Psoas muscle (tissue), 8 donors: ENCODE measurements around the gene DNM3. TPM values are rescaled to one million over a fixed set of nuclear protein-coding genes. Genes with fewer than 3 reads are reported as not detected.

Experiments
- ATAC-seq, 4 donors: fragments of 200-7000 bp; cut with Tn5 transposase; one replicate each; pipeline ENCODE4 v1.9.1; 2020; ENCODE audit warnings: moderate library complexity in 3 of 4, mild to moderate bottlenecking in 2 of 4
- DNase-seq, 2 donors: peaks; one replicate each; pipeline ENCODE4 v3.0.0-alpha.2; 2020
- H3K27ac ChIP-seq: fragments of 200-600 bp; one replicate; pipeline ENCODE4 v1.8.0; 2022
- H3K27me3 ChIP-seq, 3 donors: fragments of 200-600 bp in 1 of 3; one replicate each; pipeline versions ENCODE4 v1.6.1 to v1.8.0; 2013 to 2022; ENCODE audit warnings: low read length in 2 of 3, mild to moderate bottlenecking in 2 of 3, moderate library complexity in 1 of 3; ENCODE audit not compliant: insufficient read depth in 3 of 3
- H3K36me3 ChIP-seq, 2 donors: fragments of 200-600 bp in 1 of 2; one replicate each; pipeline versions ENCODE4 v1.6.1 to v1.8.0; 2013 to 2022; ENCODE audit warnings: low read depth in 1 of 2, mild to moderate bottlenecking in 1 of 2, moderate library complexity in 1 of 2; ENCODE audit not compliant: insufficient read depth in 1 of 2
- H3K4me1 ChIP-seq: fragments of 200-600 bp; one replicate; pipeline ENCODE4 v1.8.0; 2022
- H3K4me3 ChIP-seq: fragments of 200-600 bp; one replicate; pipeline ENCODE4 v1.8.0; 2022; ENCODE audit warnings: mild to moderate bottlenecking
- H3K9me3 ChIP-seq: fragments of 200-600 bp; one replicate; pipeline ENCODE4 v1.8.0; 2022
- CTCF ChIP-seq: fragments of 200-600 bp; IDR thresholded peaks from one replicate; pipeline ENCODE4 v1.8.0; 2022; ENCODE audit warnings: antibody characterized with exemption
- WGBS, 3 donors: extraction: QIAGEN DNeasy Blood & Tissue Kit; methylation state at CpG; one replicate each; pipeline versions ENCODE4 v1.1.6 to v1.1.7; 2013; 5-methylcytosine and 5-hydroxymethylcytosine counted together
- intact Hi-C, 2 donors: fragments of 100-400 bp; cut with DNase I; formaldehyde crosslinking; loops; one replicate each; pipeline versions ENCODE4 v1.11.0 to v1.14.2; 2022
- polyA plus RNA-seq, 3 donors: library from polyadenylated mRNA; stranded (reverse); fragments of 200-250 nt; gene quantifications; one replicate each; pipeline ENCODE4 v1.2.3, GENCODE V29; 2013
- total RNA-seq, 4 donors: library from RNA; stranded (reverse); fragmentation: NEBNext Ultra II Directional in 2 of 4; extraction: Animal tissue kit (Norgen Biotek cat#: 25700) in 2 of 4; gene quantifications; one replicate each; pipeline versions ENCODE4 v1.2.1 to v1.2.4, GENCODE V29; 2021 to 2023
- donor health status: healthy with polysubstance abuse.
- donor health status: DM: no; HTN: no; CAD: no; lungs with moderate emphysema.
- donor health status: Bipolar disorder and iron deficiency.
- donor health status: healthy.
- donor health status: DM: yes; HTN: yes; CAD: no.
- donor health status: DM: no; HTN: no; CAD: no.
- donor health status: DM: no; HTN: no; CAD: no.
- donor health status: DM: yes; HTN: yes; CAD: no.

DNM3 gene
- total and polyA plus RNA-seq, 7 donors: 0.31 to 1.0 (median 0.77) TPM

GRCh38 chr1:172380441-172381244 is 539.3 kb downstream of the DNM3 start:
- Histone ChIP-seq H3K4me1 (no peaks in the 10 kb centered on the region), H3K36me3 (no peaks in the 10 kb centered on the region), H3K27ac (no peak overlapping the region), H3K9me3 (no peaks in the 10 kb centered on the region), H3K27me3 (no peaks in the 10 kb centered on the region), H3K4me3 (no peak overlapping the region)
- no peak for TF ChIP-seq CTCF
- DNase-seq: no peak
- intact Hi-C loops: no loop called here
- 60 to 67% (median 62%) methylated on average over 6 of the region's 6 CpGs for WGBS, 3 donors
- ATAC-seq: no peak

- intact Hi-C loops: no loop called here
- H3K36me3 ChIP-seq: no peaks in the 10 kb centered on the region
- ATAC-seq (no peak), DNase-seq (no peak)
- no peak overlapping the region for H3K27ac ChIP-seq
- H3K27me3 ChIP-seq: no peaks in the 10 kb centered on the region
- WGBS, 3 donors: 76 to 81% (median 76%) methylated on average over 2 of the region's 2 CpGs
- H3K9me3 ChIP-seq: no peaks in the 10 kb centered on the region
- TF ChIP-seq CTCF: no peak
- no peak overlapping the region for H3K4me3 ChIP-seq
- no peaks in the 10 kb centered on the region for H3K4me1 ChIP-seq
These were observed 540.6 kb downstream of the DNM3 start for GRCh38 chr1:172381946-172382345.

GRCh38 chr1:172382406-172382805 is 541.1 kb downstream of the DNM3 start:
- no peak for DNase-seq
- intact Hi-C loops: no loop called here
- Histone ChIP-seq H3K36me3 (no peaks in the 10 kb centered on the region), H3K4me3 (no peak overlapping the region), H3K27me3 (no peaks in the 10 kb centered on the region), H3K27ac (no peak overlapping the region), H3K4me1 (no peaks in the 10 kb centered on the region), H3K9me3 (no peaks in the 10 kb centered on the region)
- no peak for TF ChIP-seq CTCF
- no peak for ATAC-seq
- 54 to 76% (median 60%) methylated on average over 1 of the region's 1 CpG for WGBS, 3 donors

- 62 to 69% (median 64%) methylated on average over 4 of the region's 4 CpGs for WGBS, 3 donors
- ATAC-seq (no peak), DNase-seq (no peak)
- no peaks in the 10 kb centered on the region for H3K9me3 ChIP-seq
- no peak overlapping the region for H3K27ac ChIP-seq
- no peak for TF ChIP-seq CTCF
- no peaks in the 10 kb centered on the region for H3K4me1 ChIP-seq
- H3K36me3 ChIP-seq: no peaks in the 10 kb centered on the region
- no peaks in the 10 kb centered on the region for H3K27me3 ChIP-seq
- intact Hi-C loops: no loop called here
- no peak overlapping the region for H3K4me3 ChIP-seq
These were observed 541.7 kb downstream of the DNM3 start for GRCh38 chr1:172382990-172383389.

- no peaks in the 10 kb centered on the region for H3K4me1 ChIP-seq
These were observed 542.2 kb downstream of the DNM3 start for GRCh38 chr1:172383536-172383935.

More at GRCh38 chr1:172383536-172383935, 542.2 kb downstream of the DNM3 start:
- Histone ChIP-seq H3K9me3 (no peaks in the 10 kb centered on the region), H3K4me3 (no peak overlapping the region), H3K27ac (no peak overlapping the region), H3K36me3 (no peaks in the 10 kb centered on the region), H3K27me3 (no peaks in the 10 kb centered on the region)
- no peak for DNase-seq
- no peak for TF ChIP-seq CTCF
- 39 to 50% (median 41%) methylated on average over 3 of the region's 3 CpGs for WGBS, 3 donors
- ATAC-seq: no peak
- intact Hi-C loops: no loop called here
